Activated T-cell treated with anti-CD3 and anti-CD28 coated beads, Interleukin-2, amount 50 U/mL, for 24 hours (primary cell): Measurements from ENCODE around the gene FOXP4.

ENCODE experiments used
- DNase-seq: peaks from one replicate; pipeline ENCODE4 v3.0.0-alpha.2; 2020
- H3K27ac Mint-ChIP-seq: 2 replicates; pipeline ENCODE4 v1.8.0; 2020; ENCODE audit warnings: mild to moderate bottlenecking, mixed read lengths
- H3K27me3 Mint-ChIP-seq: 2 replicates; pipeline ENCODE4 v1.8.0; 2020; ENCODE audit warnings: mixed read lengths
- H3K36me3 Mint-ChIP-seq: 2 replicates; pipeline ENCODE4 v1.8.0; 2020; ENCODE audit warnings: low read depth, mixed read lengths
- H3K4me1 Mint-ChIP-seq: 2 replicates; pipeline ENCODE4 v1.8.0; 2020; ENCODE audit warnings: low read depth, mixed read lengths
- H3K4me3 Mint-ChIP-seq: 2 replicates; pipeline ENCODE4 v1.8.0; 2020; ENCODE audit warnings: mild to moderate bottlenecking, moderate library complexity, mixed read lengths
- H3K9me3 Mint-ChIP-seq: 2 replicates; pipeline ENCODE4 v1.8.0; 2020; ENCODE audit warnings: mixed read lengths

Gene FOXP4

DNA sequence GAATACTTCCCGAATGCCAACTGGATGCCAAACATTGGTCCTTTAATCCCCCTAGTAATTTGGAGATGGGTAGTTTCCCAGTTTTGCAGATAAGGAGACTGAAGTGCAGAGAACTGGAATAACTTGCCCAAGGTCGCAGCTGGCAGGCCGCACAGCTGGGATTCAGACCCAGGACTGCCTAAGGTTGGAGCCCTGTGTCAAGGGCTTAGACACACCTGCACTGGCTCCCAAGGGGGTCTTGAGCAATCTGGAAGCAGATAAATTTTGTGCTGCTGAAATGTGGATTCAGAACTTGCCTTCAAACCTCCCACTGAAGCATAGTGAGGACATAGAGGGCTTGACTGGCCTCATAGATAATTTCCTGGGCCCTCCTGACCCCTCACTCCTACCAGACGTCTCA lies 30.5 kb downstream of the FOXP4 start:
- Mint-ChIP-seq H3K27me3 (no peaks in the 10 kb centered on the region), H3K4me3 (no peak overlapping the region), H3K4me1 (peaks cover 5% of the 10 kb centered on the region), H3K9me3 (no peaks in the 10 kb centered on the region), H3K36me3 (peaks cover 17% of the 10 kb centered on the region), H3K27ac (no peak overlapping the region)
- no peak for DNase-seq

DNA sequence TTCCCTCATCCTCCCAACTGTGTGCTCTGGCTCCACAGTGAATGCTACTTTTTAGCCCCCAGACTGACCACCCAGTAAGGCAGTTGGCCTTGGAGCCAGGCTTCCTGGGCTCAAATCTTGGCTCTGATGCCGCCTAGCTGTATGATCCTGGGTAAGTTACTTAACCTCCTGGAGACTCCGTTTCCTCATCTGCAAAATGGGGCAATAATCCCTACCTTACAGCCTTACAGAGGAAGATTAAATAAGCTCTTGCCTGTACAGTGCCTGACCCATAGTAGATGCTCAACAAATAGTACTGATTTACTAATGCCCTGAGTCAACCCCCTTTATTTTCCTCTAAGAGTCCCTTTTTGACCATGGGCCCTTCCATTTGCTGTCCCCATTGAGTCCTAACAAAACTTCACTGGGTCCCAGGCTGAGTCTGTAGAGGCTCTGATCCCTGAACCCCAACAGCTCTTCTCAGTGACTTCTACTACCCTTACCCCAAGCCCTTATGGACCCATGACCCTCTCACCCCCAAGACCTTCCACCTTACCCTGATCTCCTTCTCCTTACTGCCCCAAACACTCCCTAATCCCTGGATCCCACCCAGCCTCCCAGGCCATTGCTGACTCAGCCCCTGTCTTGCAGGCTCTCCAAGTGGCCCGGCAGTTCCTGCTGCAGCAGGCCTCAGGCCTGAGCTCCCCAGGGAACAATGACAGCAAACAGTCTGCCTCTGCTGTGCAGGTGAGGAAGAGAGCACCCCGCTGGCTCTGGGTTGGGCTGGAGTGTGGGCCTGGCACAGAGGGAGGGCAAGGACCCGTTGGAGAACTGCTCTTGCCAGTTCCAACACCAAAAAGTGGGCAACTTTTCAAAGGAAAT lies 31.4 kb downstream of the FOXP4 start:
- H3K4me1 Mint-ChIP-seq: no peaks in the 10 kb centered on the region
- no peak for DNase-seq
- H3K27ac Mint-ChIP-seq: no peak overlapping the region
- H3K27me3 Mint-ChIP-seq: no peaks in the 10 kb centered on the region
- no peak overlapping the region for H3K4me3 Mint-ChIP-seq
- no peaks in the 10 kb centered on the region for H3K9me3 Mint-ChIP-seq
- peaks cover 17% of the 10 kb centered on the region for H3K36me3 Mint-ChIP-seq

GRCh38 chr6:41578217-41579087 lies 32.3 kb downstream of the FOXP4 start:
- H3K4me3 Mint-ChIP-seq: no peak overlapping the region
- no peak for DNase-seq
- H3K27ac Mint-ChIP-seq: no peak overlapping the region
- no peaks in the 10 kb centered on the region for H3K9me3 Mint-ChIP-seq
- H3K36me3 Mint-ChIP-seq: peaks cover 17% of the 10 kb centered on the region
- H3K4me1 Mint-ChIP-seq: no peaks in the 10 kb centered on the region
- H3K27me3 Mint-ChIP-seq: no peaks in the 10 kb centered on the region

GRCh38 chr6:41579088-41579610 lies 33.0 kb downstream of the FOXP4 start:
- Mint-ChIP-seq H3K4me3 (no peak overlapping the region), H3K4me1 (no peaks in the 10 kb centered on the region), H3K9me3 (no peaks in the 10 kb centered on the region), H3K36me3 (peaks cover 18% of the 10 kb centered on the region), H3K27ac (no peak overlapping the region), H3K27me3 (no peaks in the 10 kb centered on the region)
- no peak for DNase-seq

DNA sequence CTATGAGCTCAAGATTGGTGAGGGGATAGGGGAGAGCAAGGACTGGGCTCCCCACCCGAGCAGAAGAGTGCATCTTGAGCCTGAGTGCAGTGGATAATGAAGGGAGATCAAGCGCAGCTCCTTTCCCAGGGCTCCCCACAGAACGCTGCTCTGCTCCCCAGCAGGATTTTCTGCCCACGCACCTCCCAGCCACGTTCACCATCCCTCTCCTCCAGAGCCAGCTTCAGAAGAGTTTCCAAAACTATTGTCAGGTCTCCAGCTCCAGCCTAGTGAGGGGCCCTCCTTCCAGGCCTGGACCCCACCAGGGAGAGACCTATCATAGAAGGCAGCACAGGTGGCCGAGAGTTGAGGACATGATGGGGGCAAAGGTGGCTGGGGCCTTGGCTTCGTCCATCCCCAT lies 34.5 kb downstream of the FOXP4 start:
- no peak overlapping the region for H3K4me3 Mint-ChIP-seq
- DNase-seq: no peak
- no peaks in the 10 kb centered on the region for H3K9me3 Mint-ChIP-seq
- no peaks in the 10 kb centered on the region for H3K27me3 Mint-ChIP-seq
- H3K27ac Mint-ChIP-seq: no peak overlapping the region
- H3K36me3 Mint-ChIP-seq: peaks cover 26% of the 10 kb centered on the region
- no peaks in the 10 kb centered on the region for H3K4me1 Mint-ChIP-seq

DNA sequence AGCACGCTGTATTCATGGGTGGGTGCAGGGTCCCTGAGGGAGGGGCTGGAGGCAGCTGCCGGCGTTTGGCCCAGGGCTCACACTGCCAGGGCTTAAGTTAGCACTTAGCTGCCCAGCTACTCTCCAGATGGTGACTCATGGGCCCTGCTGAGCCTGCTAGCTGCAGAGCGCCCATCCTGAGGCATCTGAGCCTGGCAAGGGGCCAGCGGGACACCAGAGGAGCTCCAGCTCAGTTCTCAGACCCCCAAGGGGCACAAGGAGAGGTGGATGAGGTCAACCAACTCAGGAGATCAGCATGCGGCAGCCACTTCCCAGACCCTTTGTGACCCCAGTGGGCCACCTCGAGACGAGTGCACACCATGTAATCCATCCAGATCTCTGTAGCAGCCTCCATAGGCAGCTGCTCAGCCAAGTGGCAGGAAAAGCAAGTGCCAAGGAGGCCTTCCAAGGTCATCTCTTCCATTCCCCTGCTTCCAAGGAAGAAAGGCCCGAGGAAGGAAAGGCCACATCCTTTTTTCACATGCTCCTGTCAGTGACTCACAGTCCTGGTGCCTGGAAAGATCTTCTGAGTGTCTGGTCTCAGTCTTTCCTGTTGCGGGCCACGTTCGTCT lies 35.3 kb downstream of the FOXP4 start:
- Mint-ChIP-seq H3K27me3 (no peaks in the 10 kb centered on the region), H3K36me3 (peaks cover 27% of the 10 kb centered on the region), H3K9me3 (no peaks in the 10 kb centered on the region), H3K27ac (no peak overlapping the region), H3K4me1 (no peaks in the 10 kb centered on the region), H3K4me3 (no peak overlapping the region)
- DNase-seq: no peak

GRCh38 chr6:41582540-41582939 lies 36.4 kb downstream of the FOXP4 start:
- no peak for DNase-seq
- Mint-ChIP-seq H3K9me3 (no peaks in the 10 kb centered on the region), H3K27ac (no peak overlapping the region), H3K27me3 (no peaks in the 10 kb centered on the region), H3K4me3 (no peak overlapping the region), H3K36me3 (peaks cover 27% of the 10 kb centered on the region), H3K4me1 (no peaks in the 10 kb centered on the region)

DNA sequence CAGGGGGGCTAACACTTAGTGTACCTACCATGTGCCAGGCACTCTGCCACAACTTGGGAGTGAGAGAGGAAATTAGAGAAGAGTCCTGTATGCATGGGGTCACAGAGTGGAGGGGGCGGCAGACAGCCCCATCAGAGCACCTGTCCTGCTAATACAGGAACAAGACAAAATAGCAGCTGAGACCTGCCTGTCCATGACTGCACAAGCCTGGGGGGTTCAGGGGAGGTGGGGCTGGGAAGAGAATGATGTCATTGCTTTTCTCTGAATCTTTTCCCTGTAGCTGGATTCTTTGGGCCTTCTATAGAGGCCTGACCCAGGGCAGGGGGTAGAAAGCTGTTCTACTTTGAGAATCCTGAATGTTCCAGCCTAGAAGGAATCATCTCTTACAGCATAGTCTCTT lies 37.4 kb downstream of the FOXP4 start:
- no peaks in the 10 kb centered on the region for H3K9me3 Mint-ChIP-seq
- no peaks in the 10 kb centered on the region for H3K27me3 Mint-ChIP-seq
- DNase-seq: no peak
- H3K27ac Mint-ChIP-seq: no peak overlapping the region
- no peaks in the 10 kb centered on the region for H3K4me1 Mint-ChIP-seq
- H3K36me3 Mint-ChIP-seq: peaks cover 33% of the 10 kb centered on the region
- no peak overlapping the region for H3K4me3 Mint-ChIP-seq

- Mint-ChIP-seq H3K9me3 (no peaks in the 10 kb centered on the region), H3K27ac (no peak overlapping the region), H3K27me3 (no peaks in the 10 kb centered on the region), H3K36me3 (peaks cover 33% of the 10 kb centered on the region), H3K4me1 (no peaks in the 10 kb centered on the region), H3K4me3 (no peak overlapping the region)
- DNase-seq: no peak
These were observed 38.0 kb downstream of the FOXP4 start for GRCh38 chr6:41584205-41584604.

- Mint-ChIP-seq H3K4me3 (no peak overlapping the region), H3K27me3 (no peaks in the 10 kb centered on the region), H3K27ac (no peak overlapping the region), H3K4me1 (no peaks in the 10 kb centered on the region), H3K9me3 (no peaks in the 10 kb centered on the region), H3K36me3 (peaks cover 29% of the 10 kb centered on the region)
- DNase-seq: no peak
These were observed 38.6 kb downstream of the FOXP4 start for GRCh38 chr6:41584668-41585205.

- Mint-ChIP-seq H3K27ac (no peak overlapping the region), H3K9me3 (no peaks in the 10 kb centered on the region), H3K4me1 (no peaks in the 10 kb centered on the region), H3K36me3 (peaks cover 28% of the 10 kb centered on the region), H3K27me3 (no peaks in the 10 kb centered on the region), H3K4me3 (no peak overlapping the region)
- DNase-seq: no peak
These were observed 39.4 kb downstream of the FOXP4 start for GRCh38 chr6:41585605-41586004.

DNA sequence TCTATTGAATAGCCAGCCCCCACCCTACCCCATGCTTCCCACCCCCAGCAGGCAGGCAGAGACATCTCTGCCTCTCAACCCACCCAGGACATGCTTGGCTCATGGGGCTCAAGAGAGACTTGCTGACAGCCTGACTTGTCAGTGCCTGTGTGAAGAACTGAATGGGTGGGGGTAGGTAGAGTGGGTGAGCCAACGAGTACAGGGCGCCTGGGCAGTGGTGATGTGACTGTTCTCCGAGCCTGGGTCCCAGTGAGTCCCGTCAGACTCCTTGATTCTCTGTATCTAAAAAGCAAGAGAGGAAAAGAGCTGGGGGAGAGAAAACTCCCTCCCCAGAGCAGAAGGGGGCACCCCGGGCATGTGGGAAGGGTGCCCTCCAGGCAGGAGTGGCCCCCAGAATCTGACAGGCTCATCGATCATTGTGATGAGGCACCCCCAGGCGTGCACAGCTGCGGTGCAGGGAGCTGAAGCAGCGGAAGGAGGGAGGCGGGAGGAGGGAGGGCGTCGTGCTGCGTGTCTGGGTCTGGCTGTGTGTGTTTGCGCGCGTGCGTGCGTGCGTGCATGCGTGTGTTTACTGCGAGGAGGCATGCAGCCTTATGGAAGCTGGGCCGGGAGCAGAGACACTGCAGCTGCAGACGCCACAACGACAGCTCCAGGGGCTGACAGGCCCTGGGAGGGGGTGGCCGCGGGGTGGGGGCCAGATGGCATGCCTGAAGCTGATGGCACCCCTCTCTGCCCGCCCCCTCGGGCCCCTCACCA lies 40.2 kb downstream of the FOXP4 start:
- no peak for DNase-seq
- Mint-ChIP-seq H3K27ac (no peak overlapping the region), H3K36me3 (peaks cover 35% of the 10 kb centered on the region), H3K4me1 (no peaks in the 10 kb centered on the region), H3K27me3 (no peaks in the 10 kb centered on the region), H3K9me3 (no peaks in the 10 kb centered on the region), H3K4me3 (no peak overlapping the region)

DNA sequence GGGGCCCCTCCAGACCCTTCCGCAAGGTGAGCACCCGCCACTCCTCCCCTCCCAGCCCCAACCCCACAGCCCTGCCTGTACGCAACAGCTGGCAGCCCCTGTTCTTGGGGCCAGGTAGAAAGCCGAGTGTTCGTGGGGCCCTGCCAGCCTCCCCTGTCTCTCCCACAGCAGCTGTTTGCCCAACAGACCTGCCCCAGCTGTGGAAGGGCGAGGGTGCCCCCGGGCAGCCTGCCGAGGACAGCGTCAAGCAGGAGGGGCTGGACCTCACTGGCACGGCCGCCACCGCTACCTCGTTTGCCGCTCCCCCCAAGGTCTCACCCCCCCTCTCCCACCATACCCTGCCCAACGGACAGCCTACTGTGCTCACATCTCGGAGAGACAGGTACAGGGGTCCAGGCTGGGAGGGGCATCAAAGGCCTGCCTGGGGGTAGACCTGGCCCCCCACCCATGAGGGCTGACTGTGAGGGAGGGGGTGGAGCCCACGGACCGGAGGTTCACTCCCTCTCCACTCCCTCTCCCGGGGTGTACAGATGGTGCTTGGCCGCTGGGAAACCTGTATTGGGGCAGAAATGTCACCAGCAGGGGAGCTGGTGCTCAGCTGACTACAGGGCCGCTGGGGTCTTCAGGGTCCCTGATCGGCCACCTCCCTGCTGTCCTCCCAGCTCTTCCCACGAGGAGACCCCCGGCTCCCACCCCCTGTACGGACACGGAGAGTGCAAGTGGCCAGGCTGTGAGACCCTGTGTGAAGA lies 41.1 kb downstream of the FOXP4 start:
- Mint-ChIP-seq H3K4me1 (peaks cover 2% of the 10 kb centered on the region), H3K4me3 (no peak overlapping the region), H3K27ac (no peak overlapping the region), H3K27me3 (no peaks in the 10 kb centered on the region), H3K36me3 (peaks cover 41% of the 10 kb centered on the region), H3K9me3 (no peaks in the 10 kb centered on the region)
- no peak for DNase-seq
